HG02884 (cell line): ENCODE results near the gene NOC2L.

Source experiments
- ATAC-seq: cut with Tn5 transposase; IDR thresholded peaks from one replicate; pipeline ENCODE4 v1.9.1; 2021; ENCODE audit warnings: mild to moderate bottlenecking, moderate library complexity; ENCODE audit not compliant: unreplicated experiment

NOC2L gene

GRCh38 chr1:975896-976683 lies 17.0 kb upstream of the NOC2L start:
- ATAC-seq: no peak

- ATAC-seq: no peak
Measured at GRCh38 chr1:975365-975764, 16.3 kb upstream of the NOC2L start.

- ATAC-seq: no peak
Measured at GRCh38 chr1:974687-975328, 15.8 kb upstream of the NOC2L start.

GRCh38 chr1:974293-974640 lies 15.2 kb upstream of the NOC2L start:
- no peak for ATAC-seq

- no peak for ATAC-seq
Measured at GRCh38 chr1:973459-974292, 14.6 kb upstream of the NOC2L start.

- no peak for ATAC-seq
Measured at GRCh38 chr1:972726-973458, 13.8 kb upstream of the NOC2L start.

- ATAC-seq: no peak
Measured at GRCh38 chr1:971751-972506, 12.9 kb upstream of the NOC2L start.

GRCh38 chr1:970973-971730 lies 12.1 kb upstream of the NOC2L start:
- ATAC-seq: no peak

GRCh38 chr1:970242-970972 lies 11.4 kb upstream of the NOC2L start:
- ATAC-seq: no peak

- ATAC-seq: no peak
Measured at GRCh38 chr1:969260-969855, 10.3 kb upstream of the NOC2L start.

GRCh38 chr1:967466-968343 lies 8.6 kb upstream of the NOC2L start:
- ATAC-seq: no peak

- ATAC-seq: no peak
Measured at GRCh38 chr1:966704-967300, 7.7 kb upstream of the NOC2L start.

- ATAC-seq: no peak
Measured at GRCh38 chr1:966135-966703, 7.2 kb upstream of the NOC2L start, which contains the start of gene PLEKHN1. PLEKHN1 (plus strand) TSS chr1:966482; CDS start chr1:966532, 50 bp downstream.

GRCh38 chr1:965526-966134 lies 6.6 kb upstream of the NOC2L start:
- no peak for ATAC-seq

GRCh38 chr1:964691-965525 lies 5.9 kb upstream of the NOC2L start:
- ATAC-seq: no peak
